Adrenal gland (tissue), 12 donors: ENCODE measurements around the gene CELF5. TPM values are rescaled to one million over a fixed set of nuclear protein-coding genes. Genes with fewer than 3 reads are reported as not detected.

Experiments used
- DNase-seq, 7 donors: peaks; one replicate each; pipeline ENCODE4 v3.0.0-alpha.2; 2019 to 2020
- H3K27ac ChIP-seq, 5 donors: fragments of 200-600 bp; sonication (generic) in 4 of 5; 1 replicate in 3 of 5; 2 replicates in 2 of 5; pipeline versions ENCODE4 v1.5.1 to v1.8.0; 2016 to 2020; ENCODE audit warnings: mild to moderate bottlenecking in 1 of 5
- H3K27me3 ChIP-seq: fragments of 200-600 bp; 2 replicates; pipeline ENCODE4 v1.8.0; 2021
- H3K36me3 ChIP-seq, 2 donors: fragments of 200-600 bp; replicated peaks in 1 of 2; 1 replicate in 1 of 2; 2 replicates in 1 of 2; pipeline versions ENCODE4 v1.5.1 to v1.8.0; 2018 to 2022
- H3K4me1 ChIP-seq, 2 donors: fragments of 200-600 bp; replicated peaks in 1 of 2; 1 replicate in 1 of 2; 2 replicates in 1 of 2; pipeline versions ENCODE4 v1.5.1 to v1.8.0; 2018 to 2021
- H3K4me3 ChIP-seq, 4 donors: fragments of 200-600 bp; sonication (generic) in 3 of 4; one replicate each; pipeline ENCODE4 v1.5.1; 2016 to 2018
- H3K9me3 ChIP-seq, 3 donors: fragments of 200-600 bp; sonication (generic) in 1 of 3; replicated peaks in 1 of 3; 1 replicate in 2 of 3; 2 replicates in 1 of 3; pipeline versions ENCODE4 v1.5.1 to v1.8.0; 2016 to 2021
- POLR2A ChIP-seq, 2 donors: fragments of 450-650 bp; IDR thresholded peaks; one replicate each; pipeline ENCODE4 v1.6.1; 2017; ENCODE audit warnings: antibody characterized with exemption in 2 of 2, mild to moderate bottlenecking in 2 of 2, moderate library complexity in 1 of 2
- WGBS, 4 donors: extraction: QIAGEN DNeasy Blood & Tissue Kit in 2 of 4; methylation state at CpG; one replicate each; pipeline versions ENCODE4 v1.1.5 to v1.1.7; 2013 to 2017; 5-methylcytosine and 5-hydroxymethylcytosine counted together
- intact Hi-C, 2 donors: fragments of 100-400 bp; cut with DNase I; formaldehyde crosslinking; loops; one replicate each; pipeline versions ENCODE4 v1.14.1 to v1.15.0; 2022 to 2023
- polyA plus RNA-seq, 3 donors: library from polyadenylated mRNA; stranded (reverse); fragments of 200-250 nt in 2 of 3; fragments of 350-450 nt in 1 of 3; fragmentation: Illumina TruSeq in 1 of 3; extraction: RNeasy Lipid Tissue Mini Kit (QIAGEN cat#74804) in 1 of 3; gene quantifications; one replicate each; pipeline ENCODE4 v1.2.3, GENCODE V29; 2013 to 2014
- total RNA-seq, 9 donors: library from RNA; depleted of rRNA in 4 of 9; stranded (reverse); fragments of >200 nt in 4 of 9; fragments of 120-200 nt in 1 of 9; fragmentation: NEBNext Ultra II Directional in 1 of 9; extraction: Animal tissue kit (Norgen Biotek cat#: 25700) in 1 of 9; gene quantifications; one replicate each; pipeline versions ENCODE4 v1.1.0 to v1.2.4, GENCODE V29; 2013 to 2023
- TF ChIP-seq, protein P1 (sequence below), 6 experiments: fragments of 450-650 bp in 4 of 6; fragments of 200-600 bp in 2 of 6; sonication (generic) in 1 of 6; IDR thresholded peaks; 1 replicate in 5 of 6; 2 replicates in 1 of 6; pipeline versions ENCODE4 v1.5.1 to v1.8.0; 2016 to 2021; ENCODE audit warnings: antibody characterized with exemption in 6 of 6, mild to moderate bottlenecking in 2 of 6, moderate library complexity in 1 of 6
- donor health status: healthy with polysubstance abuse.
- donor health status: Bipolar disorder and iron deficiency.
- donor health status: DM: yes; HTN: yes; CAD: no.
- donor health status: DM: no; HTN: no; CAD: no.
- donor health status: DM: no; HTN: no; CAD: no.
- donor health status: DM: yes; HTN: yes; CAD: no.

CELF5 gene
- total and polyA plus RNA-seq, 12 donors = 0.08 to 1.6 (median 0.58) TPM; not detected in 4

DNA sequence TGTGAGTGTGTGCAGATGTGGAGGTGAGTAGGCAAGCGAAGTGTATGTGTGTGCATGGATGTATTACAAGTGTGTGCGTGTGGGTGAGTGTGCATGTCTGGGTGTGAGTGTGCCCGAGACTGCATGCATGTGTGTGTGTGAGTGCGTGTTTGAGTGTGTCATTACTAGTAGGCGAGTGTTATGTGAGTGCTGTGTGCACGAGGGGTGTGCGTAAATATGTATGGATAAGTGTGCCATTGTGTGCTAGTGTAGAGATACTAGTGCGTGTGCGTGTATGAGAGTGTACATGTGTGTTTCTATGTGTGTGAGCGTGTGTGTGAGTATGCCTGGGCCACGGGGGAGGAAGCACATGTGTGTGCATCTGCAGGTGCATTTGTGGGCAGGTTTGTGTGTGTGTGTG, 53.8 kb downstream of the CELF5 start:
- 78 to 80% (median 79%) methylated on average over 11 of the region's 11 CpGs for WGBS, 4 donors
- Histone ChIP-seq H3K27ac (no peak overlapping the region), H3K27me3 (peaks cover 35% of the 10 kb centered on the region), H3K9me3 (no peaks in the 10 kb centered on the region), H3K4me1 (no peaks in the 10 kb centered on the region), H3K36me3 (no peaks in the 10 kb centered on the region), H3K4me3 (no peak overlapping the region)
- TF ChIP-seq, protein P1, sequence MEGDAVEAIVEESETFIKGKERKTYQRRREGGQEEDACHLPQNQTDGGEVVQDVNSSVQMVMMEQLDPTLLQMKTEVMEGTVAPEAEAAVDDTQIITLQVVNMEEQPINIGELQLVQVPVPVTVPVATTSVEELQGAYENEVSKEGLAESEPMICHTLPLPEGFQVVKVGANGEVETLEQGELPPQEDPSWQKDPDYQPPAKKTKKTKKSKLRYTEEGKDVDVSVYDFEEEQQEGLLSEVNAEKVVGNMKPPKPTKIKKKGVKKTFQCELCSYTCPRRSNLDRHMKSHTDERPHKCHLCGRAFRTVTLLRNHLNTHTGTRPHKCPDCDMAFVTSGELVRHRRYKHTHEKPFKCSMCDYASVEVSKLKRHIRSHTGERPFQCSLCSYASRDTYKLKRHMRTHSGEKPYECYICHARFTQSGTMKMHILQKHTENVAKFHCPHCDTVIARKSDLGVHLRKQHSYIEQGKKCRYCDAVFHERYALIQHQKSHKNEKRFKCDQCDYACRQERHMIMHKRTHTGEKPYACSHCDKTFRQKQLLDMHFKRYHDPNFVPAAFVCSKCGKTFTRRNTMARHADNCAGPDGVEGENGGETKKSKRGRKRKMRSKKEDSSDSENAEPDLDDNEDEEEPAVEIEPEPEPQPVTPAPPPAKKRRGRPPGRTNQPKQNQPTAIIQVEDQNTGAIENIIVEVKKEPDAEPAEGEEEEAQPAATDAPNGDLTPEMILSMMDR (IDR thresholded peaks at IDR 0.05) = no peak
- TF ChIP-seq POLR2A (IDR thresholded peaks at IDR 0.05) = no peak
- DNase-seq = no peak
- intact Hi-C loops = no loop called here

DNA sequence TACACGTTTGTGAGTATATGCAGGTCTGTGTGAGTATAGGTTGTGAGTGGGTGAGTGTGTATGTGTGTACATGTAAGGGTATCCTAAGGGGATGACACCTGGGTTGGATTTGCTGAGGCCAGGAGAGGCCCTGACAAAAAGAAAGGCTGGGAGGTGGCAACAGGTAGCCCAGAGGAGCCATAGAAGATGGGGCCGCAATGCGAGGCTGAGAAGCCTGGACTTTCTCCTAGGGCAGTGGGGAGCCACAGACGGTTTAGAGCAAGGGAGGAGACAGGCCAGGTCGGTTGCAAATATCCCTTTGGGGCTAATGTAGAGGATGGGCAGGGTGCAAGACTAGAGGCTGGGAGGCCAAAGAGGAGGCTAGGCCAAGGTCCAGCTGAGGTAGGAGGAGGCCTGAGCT, 54.3 kb downstream of the CELF5 start:
- Histone ChIP-seq H3K4me1 (no peaks in the 10 kb centered on the region), H3K4me3 (no peak overlapping the region), H3K27me3 (peaks cover 38% of the 10 kb centered on the region), H3K27ac (no peak overlapping the region), H3K36me3 (no peaks in the 10 kb centered on the region), H3K9me3 (no peaks in the 10 kb centered on the region)
- intact Hi-C loops = no loop called here
- TF ChIP-seq POLR2A (IDR thresholded peaks at IDR 0.05) = no peak
- TF ChIP-seq, protein P1 (IDR thresholded peaks at IDR 0.05) = no peak
- 57 to 76% (median 69%) methylated on average over 5 of the region's 5 CpGs for WGBS, 4 donors
- no peak for DNase-seq

DNA sequence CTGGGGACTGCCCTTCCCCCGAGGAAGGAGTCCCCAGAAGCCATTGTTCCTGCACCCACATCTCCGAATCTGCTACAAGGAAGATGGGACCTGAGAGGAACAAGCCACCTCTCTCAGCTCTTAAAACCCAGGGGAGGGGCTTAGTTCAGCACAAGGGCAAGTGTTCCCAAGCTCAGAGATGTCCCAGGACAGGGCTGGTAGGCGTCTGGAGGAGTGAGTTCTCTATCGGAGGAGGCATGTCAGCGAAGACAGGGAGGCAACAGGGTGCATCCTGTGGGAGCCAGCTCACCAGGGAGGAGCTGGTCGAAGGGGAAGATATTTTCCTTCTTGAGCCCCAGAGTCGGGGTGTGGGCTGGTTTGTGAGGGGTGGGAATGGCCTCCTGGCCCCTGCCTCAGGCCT, 54.8 kb downstream of the CELF5 start:
- no peaks in the 10 kb centered on the region for H3K9me3 ChIP-seq
- intact Hi-C loops = no loop called here
- no peak overlapping the region for H3K4me3 ChIP-seq
- TF ChIP-seq POLR2A (IDR thresholded peaks at IDR 0.05) = no peak
- H3K27me3 ChIP-seq = peaks cover 38% of the 10 kb centered on the region
- WGBS, 4 donors = 71 to 80% (median 72%) methylated on average over 6 to 7 of the region's 7 CpGs
- no peak overlapping the region for H3K27ac ChIP-seq
- no peaks in the 10 kb centered on the region for H3K36me3 ChIP-seq
- no peak for DNase-seq
- H3K4me1 ChIP-seq = no peaks in the 10 kb centered on the region

DNA sequence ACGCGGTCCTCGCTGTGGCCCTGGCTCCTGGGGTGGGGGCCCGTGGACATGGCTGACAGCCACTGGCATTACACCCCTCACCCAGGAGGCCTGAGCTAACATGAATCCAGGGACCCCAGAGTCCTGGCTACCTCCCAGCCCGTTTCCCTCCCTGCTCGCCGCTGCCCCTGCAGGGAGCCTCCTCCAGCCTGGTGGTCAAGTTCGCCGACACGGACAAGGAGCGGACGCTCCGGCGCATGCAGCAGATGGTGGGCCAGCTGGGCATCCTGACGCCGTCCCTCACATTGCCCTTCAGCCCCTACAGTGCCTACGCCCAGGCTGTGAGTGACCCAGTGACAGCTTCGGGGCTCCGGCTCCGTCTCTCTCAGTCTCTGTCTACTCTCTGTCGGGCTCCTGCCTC, 56.6 kb downstream of the CELF5 start:
- Histone ChIP-seq H3K9me3 (no peaks in the 10 kb centered on the region), H3K27ac (no peak overlapping the region), H3K27me3 (peaks cover 31% of the 10 kb centered on the region), H3K4me1 (peaks cover 0 to 4% of the 10 kb centered on the region in 2 donors), H3K36me3 (no peaks in the 10 kb centered on the region), H3K4me3 (no peak overlapping the region)
- intact Hi-C loops = no loop called here
- no peak for TF ChIP-seq POLR2A (IDR thresholded peaks at IDR 0.05)
- TF ChIP-seq, protein P1 (IDR thresholded peaks at IDR 0.05) = no peak
- 73 to 97% (median 76%) methylated on average over 5 to 21 of the region's 21 CpGs for WGBS, 4 donors
- no peak for DNase-seq

DNA sequence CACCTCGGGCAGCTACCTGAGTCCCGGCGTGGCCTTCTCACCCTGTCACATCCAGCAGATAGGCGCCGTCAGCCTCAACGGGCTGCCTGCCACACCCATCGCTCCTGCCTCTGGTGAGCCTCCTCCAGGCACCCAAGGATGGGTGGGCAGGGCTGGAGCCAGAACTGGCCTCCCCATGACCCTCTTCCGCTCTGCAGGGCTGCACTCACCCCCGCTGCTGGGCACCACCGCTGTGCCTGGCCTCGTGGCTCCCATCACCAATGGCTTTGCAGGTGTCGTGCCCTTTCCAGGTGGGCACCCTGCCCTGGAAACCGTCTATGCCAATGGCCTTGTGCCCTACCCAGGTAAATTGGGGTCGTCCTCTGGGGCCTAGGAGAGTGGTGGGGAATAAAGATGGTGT, 57.7 kb downstream of the CELF5 start:
- no peaks in the 10 kb centered on the region for H3K36me3 ChIP-seq
- intact Hi-C loops = no loop called here
- WGBS, 4 donors = 75 to 83% (median 80%) methylated on average over 5 to 14 of the region's 14 CpGs
- DNase-seq = no peak
- H3K4me3 ChIP-seq = no peak overlapping the region
- peaks cover 0 to 4% of the 10 kb centered on the region in 2 donors for H3K4me1 ChIP-seq
- H3K27ac ChIP-seq = no peak overlapping the region
- H3K27me3 ChIP-seq = peaks cover 31% of the 10 kb centered on the region
- no peak for TF ChIP-seq POLR2A (IDR thresholded peaks at IDR 0.05)
- TF ChIP-seq, protein P1 (IDR thresholded peaks at IDR 0.05) = no peak
- no peaks in the 10 kb centered on the region for H3K9me3 ChIP-seq
